Transverse colon (tissue), 3 donors: ENCODE data around the gene FOSL2.

ENCODE experiments used
- EP300 ChIP-seq: sonication (generic); formaldehyde crosslinking; IDR thresholded peaks from one replicate; pipeline ENCODE4 v1.6.1; 2017; ENCODE audit warnings: antibody characterized with exemption, low read depth
- POLR2A ChIP-seq: fragments of 450-650 bp; IDR thresholded peaks from one replicate; pipeline ENCODE4 v1.6.1; 2016; ENCODE audit warnings: antibody characterized with exemption, mild to moderate bottlenecking, moderate library complexity
- TF ChIP-seq, protein P1 (sequence below), 5 experiments: fragments of 200-600 bp in 3 of 5; fragments of 450-650 bp in 2 of 5; sonication (generic) in 3 of 5; IDR thresholded peaks; 1 replicate in 2 of 5; 2 replicates in 3 of 5; pipeline ENCODE4 v1.5.1; 2016 to 2017; ENCODE audit warnings: antibody characterized with exemption in 5 of 5, inconsistent platforms in 3 of 5, mild to moderate bottlenecking in 2 of 5, moderate library complexity in 1 of 5

DNA sequence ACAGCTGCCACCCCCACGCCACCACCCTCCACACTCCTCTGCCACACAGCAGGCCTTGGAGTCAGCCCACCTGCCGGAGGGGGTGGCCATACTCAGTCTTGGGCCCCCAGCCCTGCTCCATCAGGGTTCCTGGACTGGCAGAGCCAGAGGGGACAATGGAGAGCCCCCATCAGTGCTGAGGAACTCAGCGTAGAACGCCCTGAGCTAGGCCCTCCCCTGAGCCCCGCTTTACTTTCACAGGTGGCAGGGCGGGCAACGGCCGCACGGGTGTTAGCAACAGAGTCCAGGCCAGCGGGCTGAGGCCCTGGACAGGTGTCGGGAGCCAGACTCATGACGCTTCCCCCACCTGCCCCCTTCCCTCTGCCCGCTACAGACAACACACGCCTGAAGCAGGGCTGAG lies 47.1 kb downstream of the FOSL2 start:
- TF ChIP-seq POLR2A = no peak
- TF ChIP-seq, protein P1, sequence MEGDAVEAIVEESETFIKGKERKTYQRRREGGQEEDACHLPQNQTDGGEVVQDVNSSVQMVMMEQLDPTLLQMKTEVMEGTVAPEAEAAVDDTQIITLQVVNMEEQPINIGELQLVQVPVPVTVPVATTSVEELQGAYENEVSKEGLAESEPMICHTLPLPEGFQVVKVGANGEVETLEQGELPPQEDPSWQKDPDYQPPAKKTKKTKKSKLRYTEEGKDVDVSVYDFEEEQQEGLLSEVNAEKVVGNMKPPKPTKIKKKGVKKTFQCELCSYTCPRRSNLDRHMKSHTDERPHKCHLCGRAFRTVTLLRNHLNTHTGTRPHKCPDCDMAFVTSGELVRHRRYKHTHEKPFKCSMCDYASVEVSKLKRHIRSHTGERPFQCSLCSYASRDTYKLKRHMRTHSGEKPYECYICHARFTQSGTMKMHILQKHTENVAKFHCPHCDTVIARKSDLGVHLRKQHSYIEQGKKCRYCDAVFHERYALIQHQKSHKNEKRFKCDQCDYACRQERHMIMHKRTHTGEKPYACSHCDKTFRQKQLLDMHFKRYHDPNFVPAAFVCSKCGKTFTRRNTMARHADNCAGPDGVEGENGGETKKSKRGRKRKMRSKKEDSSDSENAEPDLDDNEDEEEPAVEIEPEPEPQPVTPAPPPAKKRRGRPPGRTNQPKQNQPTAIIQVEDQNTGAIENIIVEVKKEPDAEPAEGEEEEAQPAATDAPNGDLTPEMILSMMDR (IDR thresholded peaks at IDR 0.05) = no peak
- TF ChIP-seq EP300 = no peak
